Ascending aorta (tissue), 2 donors: ENCODE data around the gene PCDHGA1. TPM values are rescaled to one million over a fixed set of nuclear protein-coding genes. Genes with fewer than 3 reads are reported as not detected.
A peak's percentile ranks its signal among the peaks of the same experiment; 100 is the strongest.

ENCODE experiments used
- DNase-seq, 2 donors: peaks; one replicate each; pipeline ENCODE4 v3.0.0-alpha.2; 2019; ENCODE audit warnings: low spot score in 2 of 2
- H3K27ac ChIP-seq, 2 donors: fragments of 200-600 bp; sonication (generic); one replicate each; pipeline ENCODE4 v1.5.1; 2016 to 2017; ENCODE audit warnings: mild to moderate bottlenecking in 1 of 2
- H3K27me3 ChIP-seq: fragments of 200-600 bp; sonication (generic); one replicate; pipeline ENCODE4 v1.5.1; 2017
- H3K36me3 ChIP-seq, 2 donors: fragments of 200-600 bp; sonication (generic); one replicate each; pipeline ENCODE4 v1.5.1; 2016
- H3K4me1 ChIP-seq, 2 donors: fragments of 200-600 bp; sonication (generic); one replicate each; pipeline ENCODE4 v1.5.1; 2016 to 2017; ENCODE audit warnings: mild to moderate bottlenecking in 1 of 2
- H3K4me3 ChIP-seq, 2 donors: fragments of 200-600 bp; sonication (generic); one replicate each; pipeline ENCODE4 v1.5.1; 2016 to 2017; ENCODE audit warnings: mild to moderate bottlenecking in 1 of 2
- H3K9me3 ChIP-seq, 2 donors: fragments of 200-600 bp; sonication (generic); one replicate each; pipeline ENCODE4 v1.5.1; 2016
- intact Hi-C: fragments of 100-400 bp; cut with DNase I; formaldehyde crosslinking; loops from one replicate; pipeline ENCODE4 v1.15.1; 2023
- total RNA-seq: library from RNA; depleted of rRNA; stranded (reverse); fragments of >200 nt; gene quantifications from one replicate; pipeline ENCODE4 v1.1.0, GENCODE V29; 2016
- TF ChIP-seq, protein P1 (sequence below), 3 experiments: fragments of 200-600 bp in 2 of 3; fragments of 450-650 bp in 1 of 3; sonication (generic) in 2 of 3; IDR thresholded peaks; one replicate each; pipeline ENCODE4 v1.5.1; 2016 to 2019; ENCODE audit warnings: antibody characterized with exemption in 3 of 3, mild to moderate bottlenecking in 1 of 3, moderate library complexity in 1 of 3

Gene PCDHGA1
- total RNA-seq, 1 donor from 2014 or later: not detected

DNA sequence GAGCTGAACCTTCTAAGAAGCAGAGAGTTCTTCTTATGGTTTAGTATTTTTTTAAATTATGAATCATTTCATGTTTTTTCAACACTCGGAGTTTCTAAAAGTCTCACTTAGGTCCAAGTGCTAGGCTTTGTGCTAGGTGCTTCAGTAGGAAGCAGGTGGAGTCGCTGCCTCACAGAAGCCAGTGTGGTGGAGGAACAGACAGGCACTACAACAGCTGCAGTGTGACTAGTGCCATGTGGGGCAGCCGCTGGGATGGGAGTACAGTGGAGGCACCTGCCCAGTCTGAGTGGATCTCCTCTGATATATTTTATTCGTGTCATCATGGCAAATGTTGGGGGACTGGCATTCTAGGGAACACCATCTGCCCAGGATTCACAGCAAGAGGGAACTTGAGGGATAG lies 173.9 kb downstream of the PCDHGA1 start:
- no peak for DNase-seq
- Histone ChIP-seq H3K4me1 (peaks cover 20 to 28% of the 10 kb centered on the region in 2 donors), H3K36me3 (peaks cover 0 to 13% of the 10 kb centered on the region in 2 donors), H3K27ac (peak overlapping the region; percentile 45 to 50), H3K9me3 (no peaks in the 10 kb centered on the region), H3K27me3 (no peaks in the 10 kb centered on the region), H3K4me3 (no peak overlapping the region)
- intact Hi-C loops: no loop called here
- TF ChIP-seq, protein P1, sequence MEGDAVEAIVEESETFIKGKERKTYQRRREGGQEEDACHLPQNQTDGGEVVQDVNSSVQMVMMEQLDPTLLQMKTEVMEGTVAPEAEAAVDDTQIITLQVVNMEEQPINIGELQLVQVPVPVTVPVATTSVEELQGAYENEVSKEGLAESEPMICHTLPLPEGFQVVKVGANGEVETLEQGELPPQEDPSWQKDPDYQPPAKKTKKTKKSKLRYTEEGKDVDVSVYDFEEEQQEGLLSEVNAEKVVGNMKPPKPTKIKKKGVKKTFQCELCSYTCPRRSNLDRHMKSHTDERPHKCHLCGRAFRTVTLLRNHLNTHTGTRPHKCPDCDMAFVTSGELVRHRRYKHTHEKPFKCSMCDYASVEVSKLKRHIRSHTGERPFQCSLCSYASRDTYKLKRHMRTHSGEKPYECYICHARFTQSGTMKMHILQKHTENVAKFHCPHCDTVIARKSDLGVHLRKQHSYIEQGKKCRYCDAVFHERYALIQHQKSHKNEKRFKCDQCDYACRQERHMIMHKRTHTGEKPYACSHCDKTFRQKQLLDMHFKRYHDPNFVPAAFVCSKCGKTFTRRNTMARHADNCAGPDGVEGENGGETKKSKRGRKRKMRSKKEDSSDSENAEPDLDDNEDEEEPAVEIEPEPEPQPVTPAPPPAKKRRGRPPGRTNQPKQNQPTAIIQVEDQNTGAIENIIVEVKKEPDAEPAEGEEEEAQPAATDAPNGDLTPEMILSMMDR (IDR thresholded peaks at IDR 0.05): no peak

DNA sequence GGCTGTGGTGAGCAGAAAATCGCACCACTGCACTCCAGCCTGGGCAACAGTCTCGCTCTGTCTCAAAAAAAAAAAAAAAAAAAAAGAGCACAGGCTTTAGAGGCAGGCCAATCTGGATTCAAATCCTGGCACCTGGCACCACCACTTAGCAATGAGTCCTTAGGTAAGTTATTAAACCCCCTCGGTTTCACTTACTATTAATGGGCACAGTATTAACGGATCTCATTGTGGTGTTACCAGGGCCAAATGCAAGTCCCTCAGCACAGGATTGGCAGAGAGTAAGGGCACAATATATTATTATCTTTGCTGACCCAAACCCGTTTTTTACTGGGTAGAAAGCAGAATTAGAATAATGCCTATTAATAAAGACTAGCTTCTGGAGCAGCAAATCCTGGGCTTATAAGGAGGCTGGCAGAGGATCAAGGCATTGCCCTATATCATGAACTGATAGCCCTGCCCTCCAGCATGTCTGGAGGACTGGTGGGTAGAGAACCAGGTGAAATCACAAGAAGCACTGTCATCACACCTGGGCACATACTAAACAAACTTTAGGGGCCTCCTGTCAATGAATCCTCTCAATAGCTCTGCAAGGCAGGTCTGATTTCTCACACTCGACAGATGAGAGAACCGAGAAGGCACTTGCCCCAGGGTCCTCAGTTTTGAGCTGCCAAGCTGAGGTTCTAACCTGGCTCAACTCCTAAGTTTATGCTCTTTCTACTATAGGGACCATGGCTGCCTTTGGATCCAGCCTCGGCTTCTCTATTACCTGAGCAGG lies 176.3 kb downstream of the PCDHGA1 start:
- Histone ChIP-seq H3K4me3 (no peak overlapping the region), H3K4me1 (peaks cover 24 to 35% of the 10 kb centered on the region in 2 donors), H3K9me3 (no peaks in the 10 kb centered on the region), H3K27me3 (no peaks in the 10 kb centered on the region), H3K27ac (peak overlapping the region; percentile 98 to 99), H3K36me3 (peaks cover 0 to 19% of the 10 kb centered on the region in 2 donors)
- TF ChIP-seq, protein P1 (IDR thresholded peaks at IDR 0.05): no peak
- intact Hi-C loops: loop anchor here (2.0 kb wide), 1 partner anchor 14 kb away; no protein-coding TSS in a partner anchor
- no peak for DNase-seq

DNA sequence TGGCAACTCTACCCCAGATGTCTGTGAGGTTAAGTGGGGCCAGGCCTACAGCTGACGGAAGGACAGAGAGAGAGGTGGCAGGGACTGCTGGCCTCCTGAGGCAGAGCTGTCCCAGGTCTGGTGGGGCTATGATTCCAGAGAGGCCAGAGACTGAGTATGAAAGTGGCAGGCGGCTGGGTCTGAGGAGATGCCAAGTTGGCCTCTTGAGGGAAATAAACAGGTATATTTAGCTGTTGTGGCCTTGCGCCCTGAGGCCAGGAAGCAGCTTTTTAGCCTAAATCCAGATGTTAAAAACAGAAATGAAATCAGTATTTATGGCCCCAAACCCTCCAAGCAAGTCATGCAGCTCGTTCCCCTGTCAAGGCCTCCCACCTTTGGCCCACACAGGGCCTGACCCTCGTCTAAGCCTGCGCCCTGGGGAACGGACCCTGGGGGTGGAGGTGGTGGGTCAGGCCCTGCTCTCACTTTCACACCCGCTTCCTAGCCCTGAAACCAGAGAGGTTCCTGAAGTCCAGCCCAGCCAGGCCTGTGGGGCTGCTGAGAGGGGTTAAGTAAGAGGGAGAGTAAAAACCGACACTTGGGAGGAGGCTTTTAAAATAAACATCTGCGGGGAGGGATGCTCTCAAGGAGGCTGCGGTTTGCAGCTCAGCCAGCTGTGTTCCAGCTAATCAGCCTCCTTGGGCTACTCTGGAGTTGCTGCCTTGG lies 177.2 kb downstream of the PCDHGA1 start:
- Histone ChIP-seq H3K9me3 (no peaks in the 10 kb centered on the region), H3K4me3 (no peak overlapping the region), H3K36me3 (peaks cover 0 to 22% of the 10 kb centered on the region in 2 donors), H3K4me1 (peaks cover 24 to 35% of the 10 kb centered on the region in 2 donors), H3K27me3 (no peaks in the 10 kb centered on the region), H3K27ac (peak overlapping the region; percentile 98 to 99)
- TF ChIP-seq, protein P1 (IDR thresholded peaks at IDR 0.05): no peak
- intact Hi-C loops: loop anchor here (2.0 kb wide), 1 partner anchor 15 kb away; no protein-coding TSS in a partner anchor
- no peak for DNase-seq

DNA sequence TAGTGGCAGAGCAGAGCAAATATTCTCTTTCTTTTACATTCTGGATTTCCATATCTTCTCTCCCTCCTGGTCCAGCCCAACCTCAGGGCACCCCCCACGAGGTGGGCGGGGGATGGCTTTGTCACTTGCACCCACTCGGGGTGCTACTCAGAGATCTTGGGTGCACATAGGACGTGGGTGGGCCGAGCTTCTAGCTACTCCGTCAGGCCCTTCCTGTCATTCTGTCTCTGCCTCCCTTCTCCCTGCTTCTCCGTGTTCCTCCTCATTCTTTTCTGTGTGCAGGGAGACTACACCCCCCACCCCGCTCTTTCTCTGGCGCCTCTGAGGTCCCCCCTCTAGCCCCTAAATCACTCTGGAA lies 178.1 kb downstream of the PCDHGA1 start:
- intact Hi-C loops: no loop called here
- no peak for DNase-seq
- Histone ChIP-seq H3K4me1 (peaks cover 24 to 35% of the 10 kb centered on the region in 2 donors), H3K4me3 (peak overlapping the region; percentile 53 to 62), H3K27me3 (no peaks in the 10 kb centered on the region), H3K27ac (peak overlapping the region; percentile 98 to 99), H3K36me3 (peaks cover 0 to 18% of the 10 kb centered on the region in 2 donors), H3K9me3 (no peaks in the 10 kb centered on the region)
- TF ChIP-seq, protein P1 (IDR thresholded peaks at IDR 0.05): no peak

DNA sequence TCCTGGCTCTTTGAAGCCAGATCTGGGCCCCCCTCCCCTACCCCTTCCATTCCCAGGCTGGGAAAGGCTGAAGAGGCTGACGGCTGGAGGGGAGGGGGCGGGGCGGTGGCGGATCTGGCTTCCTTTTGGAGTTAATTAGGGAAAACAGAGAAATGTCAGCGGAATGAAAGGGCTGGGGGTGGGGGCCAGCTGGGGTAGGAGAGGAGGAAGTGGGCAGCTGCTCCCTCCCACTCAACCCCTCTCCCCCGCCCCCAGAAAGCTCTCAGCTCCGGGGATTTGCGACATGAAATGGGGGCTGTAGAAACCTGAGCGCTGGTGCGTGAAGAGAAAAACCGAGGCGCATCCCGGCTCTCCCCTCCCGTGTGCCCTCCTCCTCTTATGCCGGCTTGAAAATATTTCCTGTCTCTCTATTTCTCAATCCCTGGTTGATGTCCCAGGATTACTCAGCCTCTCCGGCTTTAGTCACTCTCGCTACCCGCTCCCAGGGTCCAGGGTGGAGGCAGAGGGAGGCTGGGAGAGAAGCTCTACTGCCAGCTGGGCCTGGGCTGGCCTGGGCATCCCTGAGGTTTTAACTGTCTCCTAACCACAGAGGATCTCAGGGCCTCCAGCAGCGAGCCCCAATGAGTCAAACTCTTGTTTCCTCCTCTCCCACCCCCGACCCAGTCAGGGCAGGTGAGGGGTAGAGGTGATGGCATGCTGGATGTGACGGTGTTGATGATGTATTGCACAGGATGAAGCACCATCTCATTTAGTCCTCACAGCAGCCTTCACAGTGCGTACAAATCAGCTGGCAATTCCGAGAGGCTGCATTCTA lies 178.7 kb downstream of the PCDHGA1 start:
- TF ChIP-seq, protein P1 (IDR thresholded peaks at IDR 0.05): no peak
- Histone ChIP-seq H3K4me1 (peaks cover 24 to 36% of the 10 kb centered on the region in 2 donors), H3K27me3 (no peaks in the 10 kb centered on the region), H3K36me3 (peaks cover 0 to 18% of the 10 kb centered on the region in 2 donors), H3K9me3 (no peaks in the 10 kb centered on the region), H3K4me3 (peak overlapping the region; percentile 53 to 62), H3K27ac (peak overlapping the region; percentile 98 to 99)
- intact Hi-C loops: loop anchor here (1.0 kb wide), 2 partner anchors 15 to 33 kb away; no protein-coding TSS in a partner anchor
- peak; percentile 61 to 94 for DNase-seq
